NT2/D1 (cell line): ENCODE results near the gene PRODH2.

ENCODE experiments used
- DNase-seq: peaks from one replicate; pipeline ENCODE4 v3.0.0-alpha.2; 2011; ENCODE audit warnings: low read depth, low spot score
- H3K27me3 ChIP-seq: 2 replicates; pipeline ENCODE4 v1.6.0; 2011; ENCODE audit warnings: mild to moderate bottlenecking; ENCODE audit not compliant: insufficient read length, insufficient read depth
- H3K36me3 ChIP-seq: 2 replicates; pipeline ENCODE4 v1.6.1; 2011; ENCODE audit warnings: mild to moderate bottlenecking, low read length, mixed read lengths; ENCODE audit not compliant: insufficient read depth, insufficient read length
- H3K4me1 ChIP-seq: 2 replicates; pipeline ENCODE4 v1.5.1; 2011; ENCODE audit not compliant: insufficient read depth, insufficient read length
- H3K4me3 ChIP-seq: 2 replicates; pipeline ENCODE4 v1.5.1; 2011; ENCODE audit warnings: low read depth; ENCODE audit not compliant: insufficient read length
- H3K9ac ChIP-seq: 2 replicates; pipeline ENCODE4 v1.6.0; 2011; ENCODE audit warnings: low read depth; ENCODE audit not compliant: insufficient read length
- H3K9me3 ChIP-seq: 2 replicates; pipeline ENCODE4 v1.5.1; 2011; ENCODE audit warnings: mild to moderate bottlenecking, low read length; ENCODE audit not compliant: insufficient read depth
- SUZ12 ChIP-seq: IDR thresholded peaks from 2 replicates; pipeline ENCODE4 v1.6.1; 2011; ENCODE audit not compliant: insufficient read length, insufficient read depth; ENCODE audit errors: extremely low read depth
- YY1 ChIP-seq: IDR thresholded peaks from 2 replicates; pipeline ENCODE4 v1.6.1; 2011; ENCODE audit not compliant: insufficient read length, insufficient read depth
- ZNF274 ChIP-seq: IDR thresholded peaks from 2 replicates; pipeline ENCODE4 v1.6.1; 2011; ENCODE audit warnings: mild to moderate bottlenecking, low read depth, low read length

PRODH2 gene

GRCh38 chr19:35812220-35813042, at the start of gene PRODH2:
Gene PRODH2, minus strand, starts transcription at chr19:35812845. Its CDS starts 40 bp downstream, at chr19:35812805.
- H3K4me1 ChIP-seq = peaks cover 5% of the 10 kb centered on the region
- no peaks in the 10 kb centered on the region for H3K36me3 ChIP-seq
- TF ChIP-seq ZNF274 = no peak
- TF ChIP-seq SUZ12 = no peak
- no peak for TF ChIP-seq YY1
- no peak for DNase-seq
- H3K9me3 ChIP-seq = no peaks in the 10 kb centered on the region
- H3K27me3 ChIP-seq = no peaks in the 10 kb centered on the region
- no peak within 1 kb of the TSS for H3K9ac ChIP-seq
- H3K4me3 ChIP-seq = no peak within 1 kb of the TSS

DNA sequence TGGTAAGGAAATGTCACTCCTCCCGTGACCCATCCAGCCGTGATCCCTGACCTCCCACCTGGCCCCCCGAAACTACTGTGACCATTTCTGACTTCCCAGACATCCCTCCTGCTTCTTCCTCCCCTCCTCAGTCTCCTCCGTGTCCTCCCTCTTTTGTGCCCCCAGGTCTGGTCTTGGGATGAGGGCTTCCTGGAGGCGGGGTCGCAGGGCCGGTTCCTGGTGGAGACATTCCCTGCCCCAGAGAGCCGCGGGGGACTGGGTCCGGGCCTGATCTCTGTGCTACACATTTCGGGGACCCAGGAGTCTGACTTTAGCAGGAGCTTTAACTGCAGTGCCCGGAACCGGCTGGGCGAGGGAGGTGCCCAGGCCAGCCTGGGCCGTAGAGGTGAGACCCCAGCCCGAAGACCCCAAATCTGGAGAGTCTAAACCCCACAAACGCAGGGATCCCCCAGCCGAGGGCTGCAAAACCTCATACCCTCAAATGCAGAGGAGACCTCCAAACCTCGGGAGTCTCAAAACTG, 49.1 kb upstream of the PRODH2 start:
- Histone ChIP-seq H3K9ac (peak overlapping the region; percentile 74), H3K4me1 (peaks cover 3% of the 10 kb centered on the region), H3K4me3 (peak overlapping the region; percentile 43), H3K36me3 (no peaks in the 10 kb centered on the region), H3K27me3 (peaks cover 60% of the 10 kb centered on the region), H3K9me3 (no peaks in the 10 kb centered on the region)
- no peak for DNase-seq
- no peak for TF ChIP-seq ZNF274
- TF ChIP-seq YY1 = no peak
- TF ChIP-seq SUZ12 = no peak

DNA sequence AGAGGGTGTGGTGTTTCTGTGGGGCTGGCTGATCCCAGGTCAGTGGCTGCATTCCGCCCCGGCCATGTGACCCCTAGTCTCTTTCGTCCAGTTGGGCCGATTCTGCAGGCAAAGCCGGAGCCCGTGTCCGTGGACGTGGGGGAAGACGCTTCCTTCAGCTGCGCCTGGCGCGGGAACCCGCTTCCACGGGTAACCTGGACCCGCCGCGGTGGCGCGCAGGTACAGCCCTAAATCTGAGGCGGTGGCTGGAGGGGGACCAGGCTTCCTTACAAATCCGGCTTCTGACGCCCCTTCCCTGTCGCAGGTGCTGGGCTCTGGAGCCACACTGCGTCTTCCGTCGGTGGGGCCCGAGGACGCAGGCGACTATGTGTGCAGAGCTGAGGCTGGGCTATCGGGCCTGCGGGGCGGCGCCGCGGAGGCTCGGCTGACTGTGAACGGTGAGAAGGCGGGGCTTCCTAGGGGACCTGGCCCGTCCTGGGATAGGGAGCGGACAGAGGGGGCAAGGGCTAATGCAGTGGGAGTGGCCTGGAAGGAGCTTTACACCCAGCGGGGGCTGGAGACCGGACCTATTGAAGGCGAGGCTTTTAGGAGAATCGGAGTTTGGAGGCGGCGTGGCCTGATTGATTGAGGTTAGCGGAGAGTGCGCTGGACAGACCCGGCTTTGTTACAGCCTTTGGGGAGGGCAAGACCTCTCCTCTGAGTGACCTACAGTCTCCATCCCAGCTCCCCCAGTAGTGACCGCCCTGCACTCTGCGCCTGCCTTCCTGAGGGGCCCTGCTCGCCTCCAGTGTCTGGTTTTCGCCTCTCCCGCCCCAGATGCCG, 48.4 kb upstream of the PRODH2 start:
- Histone ChIP-seq H3K4me1 (peaks cover 3% of the 10 kb centered on the region), H3K9me3 (no peaks in the 10 kb centered on the region), H3K9ac (peak overlapping the region; percentile 74), H3K27me3 (peaks cover 66% of the 10 kb centered on the region), H3K4me3 (peak overlapping the region; percentile 44), H3K36me3 (no peaks in the 10 kb centered on the region)
- TF ChIP-seq YY1 (no peak), SUZ12 (no peak), ZNF274 (no peak)
- DNase-seq = peak; percentile 71

GRCh38 chr19:35860436-35860817, 47.8 kb upstream of the PRODH2 start:
- H3K9ac ChIP-seq = peak overlapping the region; percentile 59
- peak overlapping the region; percentile 44 for H3K4me3 ChIP-seq
- peaks cover 72% of the 10 kb centered on the region for H3K27me3 ChIP-seq
- no peaks in the 10 kb centered on the region for H3K36me3 ChIP-seq
- TF ChIP-seq ZNF274 = no peak
- no peak for TF ChIP-seq SUZ12
- no peak for TF ChIP-seq YY1
- peaks cover 3% of the 10 kb centered on the region for H3K4me1 ChIP-seq
- no peaks in the 10 kb centered on the region for H3K9me3 ChIP-seq
- no peak for DNase-seq

DNA sequence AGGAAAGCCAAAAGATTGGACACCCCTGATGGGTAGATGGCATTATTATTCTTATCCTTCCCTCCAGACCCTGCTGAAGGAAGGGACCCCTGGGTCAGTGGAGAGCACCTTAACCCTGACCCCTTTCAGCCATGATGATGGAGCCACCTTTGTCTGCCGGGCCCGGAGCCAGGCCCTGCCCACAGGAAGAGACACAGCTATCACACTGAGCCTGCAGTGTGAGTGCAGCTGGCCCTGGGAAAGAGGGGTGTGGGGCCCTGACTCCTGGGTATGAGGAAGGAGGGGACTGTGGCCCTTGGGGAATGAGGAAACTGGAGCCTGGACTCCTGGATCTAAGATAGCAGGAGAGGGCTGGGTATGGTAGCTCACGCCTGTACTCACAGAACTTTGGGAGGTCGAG, 46.8 kb upstream of the PRODH2 start:
- TF ChIP-seq ZNF274 = no peak
- no peak for TF ChIP-seq YY1
- no peak for TF ChIP-seq SUZ12
- H3K4me3 ChIP-seq = no peak overlapping the region
- no peaks in the 10 kb centered on the region for H3K9me3 ChIP-seq
- no peaks in the 10 kb centered on the region for H3K36me3 ChIP-seq
- H3K27me3 ChIP-seq = peaks cover 82% of the 10 kb centered on the region
- DNase-seq = no peak
- H3K9ac ChIP-seq = peak overlapping the region; percentile 42
- peaks cover 3% of the 10 kb centered on the region for H3K4me1 ChIP-seq

GRCh38 chr19:35858311-35858710, 45.7 kb upstream of the PRODH2 start:
- no peaks in the 10 kb centered on the region for H3K36me3 ChIP-seq
- H3K9ac ChIP-seq = no peak overlapping the region
- H3K27me3 ChIP-seq = peaks cover 82% of the 10 kb centered on the region
- no peak for DNase-seq
- H3K4me3 ChIP-seq = no peak overlapping the region
- H3K4me1 ChIP-seq = peaks cover 3% of the 10 kb centered on the region
- no peaks in the 10 kb centered on the region for H3K9me3 ChIP-seq
- TF ChIP-seq YY1 = no peak
- TF ChIP-seq SUZ12 = no peak
- TF ChIP-seq ZNF274 = no peak

DNA sequence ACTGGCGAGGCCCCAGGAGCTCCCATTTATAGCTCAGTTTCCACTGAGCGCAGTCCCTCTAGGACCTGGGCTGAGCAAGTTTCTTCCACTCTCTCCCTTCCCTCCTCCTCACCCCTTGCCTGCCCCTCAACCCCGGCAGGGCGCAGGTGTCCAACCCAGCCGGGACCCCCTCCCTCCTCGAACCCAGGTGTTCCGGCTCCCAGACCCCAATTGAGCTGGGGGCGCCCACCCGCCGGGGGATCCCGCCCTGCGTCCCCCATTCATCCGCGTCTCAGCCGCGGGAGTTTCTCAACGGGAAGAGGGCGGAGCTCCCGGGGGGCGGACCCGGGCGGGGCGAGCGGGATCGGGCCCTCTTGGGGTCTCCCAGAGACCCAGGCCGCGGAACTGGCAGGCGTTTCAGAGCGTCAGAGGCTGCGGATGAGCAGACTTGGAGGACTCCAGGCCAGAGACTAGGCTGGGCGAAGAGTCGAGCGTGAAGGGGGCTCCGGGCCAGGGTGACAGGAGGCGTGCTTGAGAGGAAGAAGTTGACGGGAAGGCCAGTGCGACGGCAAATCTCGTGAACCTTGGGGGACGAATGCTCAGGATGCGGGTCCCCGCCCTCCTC, 44.0 kb upstream of the PRODH2 start, which contains the start of gene KIRREL2:
KIRREL2 (plus strand) TSS at position 366 of the 604 bp plus-strand sequence; CDS start at position 575, 209 bp downstream.
- H3K4me1 ChIP-seq = peaks cover 5% of the 10 kb centered on the region
- peaks cover 74% of the 10 kb centered on the region for H3K27me3 ChIP-seq
- H3K4me3 ChIP-seq = peak within 1 kb of the TSS; percentile 56
- TF ChIP-seq SUZ12 (no peak), ZNF274 (no peak), YY1 (no peak)
- H3K36me3 ChIP-seq = no peaks in the 10 kb centered on the region
- H3K9ac ChIP-seq = peak within 1 kb of the TSS; percentile 70
- no peak for DNase-seq
- H3K9me3 ChIP-seq = no peaks in the 10 kb centered on the region
